ENCODE data around the gene ABHD5. TPM values are rescaled to one million over a fixed set of nuclear protein-coding genes. Genes with fewer than 3 reads are reported as not detected.

Gene ABHD5
- total and polyA plus RNA-seq, 2 of the 13 experiments (the other 11 are each of a cell fraction or from before 2014, with no cell fraction given): 4.5 to 13.3 TPM

GRCh38 chr3:43691120-43691995, 620 bp downstream of the ABHD5 start (continued):
- TF ChIP-seq FOXK2 (IDR thresholded peaks at IDR 0.05) (no peak), BORCS8-MEF2B (CRISPR knock-in tag; IDR thresholded peaks at IDR 0.05) (no peak), ZNF703 (CRISPR knock-in tag; IDR thresholded peaks at IDR 0.05; ENCODE audit: borderline replicate concordance) (no peak), GABPA (IDR thresholded peaks at IDR 0.05; ENCODE audit: low read depth, low read length) (0 out of 2 replicates have a peak, but pooled peaks have one; percentile 28), GABPA (CRISPR knock-in tag; IDR thresholded peaks at IDR 0.05; ENCODE audit: low read depth) (peak; percentile 62), SMARCC2 (IDR thresholded peaks at IDR 0.05) (no peak), GATA4 (IDR thresholded peaks at IDR 0.05; ENCODE audit: borderline replicate concordance, low read depth) (no peak; the same call in 1 of the 2 replicates), RARA (CRISPR knock-in tag; IDR thresholded peaks at IDR 0.05) (no peak), ZFX (CRISPR knock-in tag; IDR thresholded peaks at IDR 0.05; ENCODE audit: low read depth) (peak; percentile 65), BCL3 (CRISPR knock-in tag; IDR thresholded peaks at IDR 0.05) (no peak), MYC (CRISPR knock-in tag; IDR thresholded peaks at IDR 0.05; ENCODE audit: borderline replicate concordance) (no peak), ZBTB10 (CRISPR knock-in tag; IDR thresholded peaks at IDR 0.05; ENCODE audit: borderline replicate concordance) (no peak; the same call in 1 of the 2 replicates), MLX (CRISPR knock-in tag; IDR thresholded peaks at IDR 0.05) (no peak), ZKSCAN5 (CRISPR knock-in tag; IDR thresholded peaks at IDR 0.05) (no peak), TAF1 (CRISPR knock-in tag; IDR thresholded peaks at IDR 0.05) (peak; percentile 15), U2AF1 (optimal IDR thresholded peaks at IDR 0.05; ENCODE audit: low read depth, low read length) (no peak), SUZ12 (IDR thresholded peaks at IDR 0.05; ENCODE audit: low read depth, low read length) (no peak), AHR (CRISPR knock-in tag; IDR thresholded peaks at IDR 0.05) (no peak)
- TF ChIP-seq, protein P1, sequence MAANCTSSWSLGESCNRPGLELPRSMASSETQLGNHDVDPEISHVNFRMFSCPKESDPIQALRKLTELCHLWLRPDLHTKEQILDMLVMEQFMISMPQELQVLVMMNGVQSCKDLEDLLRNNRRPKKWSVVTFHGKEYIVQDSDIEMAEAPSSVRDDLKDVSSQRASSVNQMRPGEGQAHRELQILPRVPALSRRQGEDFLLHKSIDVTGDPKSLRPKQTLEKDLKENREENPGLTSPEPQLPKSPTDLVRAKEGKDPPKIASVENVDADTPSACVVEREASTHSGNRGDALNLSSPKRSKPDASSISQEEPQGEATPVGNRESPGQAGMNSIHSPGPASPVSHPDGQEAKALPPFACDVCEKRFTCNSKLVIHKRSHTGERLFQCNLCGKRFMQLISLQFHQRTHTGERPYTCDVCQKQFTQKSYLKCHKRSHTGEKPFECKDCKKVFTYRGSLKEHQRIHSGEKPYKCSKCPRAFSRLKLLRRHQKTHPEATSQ (CRISPR knock-in tag; IDR thresholded peaks at IDR 0.05; ENCODE audit: borderline replicate concordance): no peak
- TF ChIP-seq, protein P2, sequence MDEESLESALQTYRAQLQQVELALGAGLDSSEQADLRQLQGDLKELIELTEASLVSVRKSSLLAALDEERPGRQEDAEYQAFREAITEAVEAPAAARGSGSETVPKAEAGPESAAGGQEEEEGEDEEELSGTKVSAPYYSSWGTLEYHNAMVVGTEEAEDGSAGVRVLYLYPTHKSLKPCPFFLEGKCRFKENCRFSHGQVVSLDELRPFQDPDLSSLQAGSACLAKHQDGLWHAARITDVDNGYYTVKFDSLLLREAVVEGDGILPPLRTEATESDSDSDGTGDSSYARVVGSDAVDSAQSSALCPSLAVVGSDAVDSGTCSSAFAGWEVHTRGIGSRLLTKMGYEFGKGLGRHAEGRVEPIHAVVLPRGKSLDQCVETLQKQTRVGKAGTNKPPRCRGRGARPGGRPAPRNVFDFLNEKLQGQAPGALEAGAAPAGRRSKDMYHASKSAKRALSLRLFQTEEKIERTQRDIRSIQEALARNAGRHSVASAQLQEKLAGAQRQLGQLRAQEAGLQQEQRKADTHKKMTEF (CRISPR knock-in tag; IDR thresholded peaks at IDR 0.05): peak; percentile 3; the same call in 1 of the 2 replicates
- TF ChIP-seq, protein P3, sequence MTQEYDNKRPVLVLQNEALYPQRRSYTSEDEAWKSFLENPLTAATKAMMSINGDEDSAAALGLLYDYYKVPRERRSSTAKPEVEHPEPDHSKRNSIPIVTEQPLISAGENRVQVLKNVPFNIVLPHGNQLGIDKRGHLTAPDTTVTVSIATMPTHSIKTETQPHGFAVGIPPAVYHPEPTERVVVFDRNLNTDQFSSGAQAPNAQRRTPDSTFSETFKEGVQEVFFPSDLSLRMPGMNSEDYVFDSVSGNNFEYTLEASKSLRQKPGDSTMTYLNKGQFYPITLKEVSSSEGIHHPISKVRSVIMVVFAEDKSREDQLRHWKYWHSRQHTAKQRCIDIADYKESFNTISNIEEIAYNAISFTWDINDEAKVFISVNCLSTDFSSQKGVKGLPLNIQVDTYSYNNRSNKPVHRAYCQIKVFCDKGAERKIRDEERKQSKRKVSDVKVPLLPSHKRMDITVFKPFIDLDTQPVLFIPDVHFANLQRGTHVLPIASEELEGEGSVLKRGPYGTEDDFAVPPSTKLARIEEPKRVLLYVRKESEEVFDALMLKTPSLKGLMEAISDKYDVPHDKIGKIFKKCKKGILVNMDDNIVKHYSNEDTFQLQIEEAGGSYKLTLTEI (CRISPR knock-in tag; conservative IDR thresholded peaks at IDR 0.05): no peak

Measured in HepG2 (cell line).